NCI-H2196 treated with DMSO at 0.1 percent for 48 hours (cell line): ENCODE data around the gene CEP192.

Experiments used
- DNase-seq: peaks from one replicate; lab custom pipeline; 2025; ENCODE audit not compliant: unreplicated experiment; lab: John Stamatoyannopoulos, UW

The CEP192 gene

GRCh38 chr18:13138420-13139139, 147.4 kb downstream of the CEP192 start:
- no peak for DNase-seq

DNA sequence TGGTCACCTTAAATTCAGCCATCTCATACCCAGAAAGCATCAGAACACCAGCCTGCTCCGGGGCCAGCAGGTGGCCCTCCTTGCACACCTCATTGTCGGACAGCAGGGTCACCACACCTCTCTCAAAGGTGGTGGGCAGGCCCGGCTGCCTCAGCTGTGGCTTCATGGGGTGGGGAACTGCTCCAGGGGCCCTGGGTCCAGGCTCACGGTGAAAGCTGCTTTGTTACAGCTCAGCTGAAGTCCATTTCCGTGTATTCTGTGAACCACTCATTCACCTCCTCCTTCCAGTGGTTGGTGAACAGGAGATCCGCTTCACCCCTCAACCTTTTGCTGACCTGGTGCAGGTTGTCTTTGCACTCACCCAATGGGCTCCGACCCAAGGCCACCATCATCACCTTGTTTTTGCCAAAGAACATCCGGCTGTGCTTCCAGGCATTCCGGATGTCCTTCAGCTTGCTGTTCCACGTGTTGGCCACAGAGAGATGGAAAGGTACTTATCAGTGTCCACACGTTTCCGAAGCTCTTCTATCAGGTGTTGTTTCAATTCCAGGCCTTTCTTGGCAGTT, 148.8 kb downstream of the CEP192 start:
- no peak for DNase-seq

DNA sequence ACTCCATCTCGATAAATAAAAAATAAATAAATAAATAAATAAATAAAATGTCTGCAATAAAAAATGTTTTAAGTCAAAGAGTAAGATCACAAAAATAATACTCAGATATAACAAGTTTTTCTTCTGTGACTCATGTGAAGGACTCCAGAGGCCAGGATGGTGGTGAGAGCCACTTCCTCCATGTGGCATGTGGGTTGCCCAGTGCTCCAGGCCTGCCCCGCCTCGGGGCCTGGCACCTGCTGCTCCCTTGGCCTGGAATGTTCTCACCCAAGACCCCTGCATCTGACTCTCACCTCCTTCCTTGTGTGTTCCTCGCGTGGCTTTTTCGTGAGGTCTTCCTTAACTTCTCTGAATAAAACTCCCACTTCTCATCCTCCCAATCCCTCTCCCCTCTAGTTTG, 150.0 kb downstream of the CEP192 start:
- DNase-seq, result no peak

DNA sequence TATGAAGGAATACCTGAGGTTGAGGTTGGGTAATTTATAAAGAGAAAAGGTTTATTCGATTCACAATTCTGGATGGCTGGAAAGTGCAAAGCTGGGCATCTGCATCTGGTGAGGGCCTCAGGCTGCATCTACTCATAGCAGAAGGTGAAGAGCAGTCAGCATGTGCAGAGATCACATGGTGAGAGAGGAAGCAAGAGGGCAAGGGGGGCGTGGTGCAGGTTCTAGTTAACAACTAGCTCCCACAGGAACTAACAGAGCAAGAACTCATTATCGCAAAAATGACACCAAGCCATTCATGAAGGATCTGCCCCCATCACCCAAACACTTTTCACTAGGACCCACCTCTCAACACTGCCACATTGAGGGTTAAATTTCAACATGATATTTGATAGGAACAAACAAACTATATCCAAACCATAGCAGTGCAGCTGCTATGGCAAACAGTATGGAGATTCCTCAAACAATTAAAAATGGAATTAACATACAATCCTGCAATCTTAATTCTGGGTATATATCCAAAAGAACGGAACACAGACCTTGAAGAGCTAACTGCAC, 154.6 kb downstream of the CEP192 start:
- DNase-seq, result no peak

DNA sequence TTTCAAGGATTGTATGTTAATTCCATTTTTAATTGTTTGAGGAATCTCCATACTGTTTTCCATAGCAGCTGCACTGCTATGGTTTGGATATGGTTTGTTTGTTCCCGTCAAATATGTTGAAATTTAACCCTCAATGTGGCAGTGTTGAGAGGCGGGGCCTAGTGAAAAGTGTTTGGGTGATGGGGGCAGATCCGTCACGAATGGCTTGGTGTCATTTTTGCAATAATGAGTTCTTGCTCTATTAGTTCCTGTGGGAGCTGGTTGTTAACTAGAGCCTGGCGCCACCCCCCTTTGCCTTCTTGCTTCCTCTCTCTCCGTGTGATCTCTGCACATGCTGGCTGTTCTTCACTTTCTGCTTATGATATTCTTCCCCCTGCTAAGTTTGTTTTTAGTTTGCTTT, 156.0 kb downstream of the CEP192 start:
- DNase-seq, result peak; percentile 26

GRCh38 chr18:13151656-13152055, 160.5 kb downstream of the CEP192 start:
- DNase-seq, result no peak

GRCh38 chr18:13158428-13158827, 167.3 kb downstream of the CEP192 start:
- DNase-seq, result no peak

DNA sequence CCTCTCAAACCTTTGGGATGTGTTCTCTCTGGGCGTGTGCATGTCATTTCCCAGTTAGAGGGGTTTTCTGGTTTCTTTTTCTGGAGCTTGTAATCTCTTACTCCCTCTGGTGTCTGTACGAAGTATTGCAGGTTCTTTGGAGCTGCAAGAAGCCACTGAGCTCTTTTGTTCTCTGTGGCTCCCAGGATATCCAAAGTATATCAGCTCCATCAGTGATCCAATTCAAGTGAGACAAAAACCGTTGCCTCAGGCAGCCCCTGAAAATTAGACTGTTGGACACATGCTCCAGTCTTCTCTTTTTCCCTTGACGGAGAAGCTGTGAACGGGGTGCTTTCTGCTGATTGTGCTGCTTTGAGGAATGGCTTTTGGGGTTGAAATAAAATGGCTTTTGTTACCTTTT, 168.4 kb downstream of the CEP192 start:
- DNase-seq, result peak; percentile 66

DNA sequence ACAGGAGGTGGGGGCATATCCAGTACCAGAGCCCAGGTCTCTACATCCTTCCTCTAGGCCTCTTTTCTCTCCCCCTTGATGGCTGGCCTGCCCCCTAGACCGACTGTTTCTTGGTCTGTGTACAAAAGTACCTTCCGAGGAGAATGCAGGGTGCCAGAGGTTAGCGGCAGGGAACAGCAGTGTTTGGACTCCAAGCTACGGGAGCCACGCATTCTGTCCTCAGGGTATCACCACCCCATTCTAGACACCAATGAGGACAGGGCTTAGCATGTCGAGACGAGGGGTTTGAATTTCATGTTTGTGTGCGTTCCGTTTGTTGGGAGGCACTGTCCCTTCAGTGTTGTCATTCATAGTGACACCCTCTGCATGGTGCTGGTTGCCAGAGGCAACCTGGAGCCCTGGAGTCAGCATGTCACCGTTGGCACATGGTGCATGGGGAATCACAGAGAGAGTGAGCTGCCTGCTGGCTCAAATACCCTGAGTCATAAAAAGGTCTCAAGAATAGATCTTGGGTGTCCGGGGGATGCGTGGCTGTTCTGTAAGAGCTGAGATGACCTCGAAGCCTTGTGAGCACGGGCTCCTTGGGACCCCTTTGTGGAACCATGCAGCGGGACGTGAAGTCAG, 170.2 kb downstream of the CEP192 start:
- no peak for DNase-seq

- no peak for DNase-seq
Observed at GRCh38 chr18:13163167-13163927, 172.2 kb downstream of the CEP192 start.

- no peak for DNase-seq
Observed at GRCh38 chr18:13164406-13164805, 173.2 kb downstream of the CEP192 start.

- peak; percentile 13 for DNase-seq
Observed at GRCh38 chr18:13165636-13166423, 174.7 kb downstream of the CEP192 start.

DNA sequence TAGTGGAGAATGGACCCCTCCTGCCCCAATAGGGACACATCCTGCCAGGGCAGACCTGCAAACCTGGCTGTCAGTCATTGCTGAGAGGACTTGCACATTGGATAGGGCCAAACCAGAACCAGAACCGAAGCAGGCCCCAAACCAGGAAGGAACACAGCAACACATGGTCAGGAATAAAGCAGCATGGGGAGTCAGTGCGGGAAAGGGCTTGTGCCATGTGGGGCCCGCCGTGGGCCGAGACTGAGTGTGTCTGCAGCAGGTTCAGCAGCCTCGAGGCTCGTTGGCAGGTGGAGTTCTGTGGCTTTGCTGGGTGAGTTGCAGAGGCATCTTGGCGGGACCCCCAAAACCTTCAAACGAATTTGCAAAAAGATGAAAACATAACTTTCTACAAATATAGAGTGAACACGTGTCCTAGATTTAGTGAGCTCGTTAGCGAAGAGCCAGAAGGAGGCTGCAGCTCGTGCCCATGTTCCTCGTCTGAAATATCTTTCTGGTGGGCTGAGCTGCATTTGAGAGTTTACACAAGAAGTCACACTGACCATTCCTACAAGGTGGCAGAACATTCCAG, 182.5 kb downstream of the CEP192 start:
- no peak for DNase-seq
